ENCODE data around the gene PRRX2. TPM values are rescaled to one million over a fixed set of nuclear protein-coding genes. Genes with fewer than 3 reads are reported as not detected.

The PRRX2 gene
- total and polyA plus RNA-seq, 2 donors (not counting 1 experiment from before 2014, with no cell fraction given), result not detected

DNA sequence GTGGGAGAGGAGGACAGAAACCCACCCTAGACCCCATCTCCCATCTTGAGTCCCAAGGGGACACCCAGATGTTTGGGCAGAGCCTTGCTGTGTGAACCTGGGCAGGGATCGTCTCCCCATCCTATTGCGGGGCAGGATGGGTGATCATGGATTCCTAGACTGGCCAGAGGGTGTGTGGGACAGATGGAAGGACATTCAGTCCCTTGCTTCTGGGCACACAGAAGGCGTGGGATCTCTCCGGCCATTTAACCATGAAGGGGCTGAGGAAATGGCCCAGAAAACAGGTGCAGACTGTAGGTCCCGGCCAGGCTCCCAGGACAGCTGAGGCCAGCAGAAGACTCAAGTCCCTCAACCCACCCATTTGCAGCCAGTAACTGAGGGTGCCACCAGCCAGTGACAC is 57.5 kb downstream of the PRRX2 start:
- Histone ChIP-seq H3K4me3 (ENCODE audit: control extremely low read depth in 1 of 5, extremely low read depth in 1 of 5, insufficient read depth in 1 of 5, low read depth in 2 of 5, low read length in 4 of 5) (no peak overlapping the region), H3K27me3 (replicated peaks in 1 of 4; ENCODE audit: control extremely low read depth in 1 of 4, control insufficient read depth in 3 of 4, insufficient read depth in 4 of 4, low read length in 3 of 4) (peaks cover 0 to 20% (median 5%) of the 10 kb centered on the region in 4 experiments), H2AFZ (ENCODE audit: insufficient read depth, low read depth, low read length, poor library complexity, severe bottlenecking) (no peak overlapping the region), H3K79me2 (ENCODE audit: control insufficient read depth, insufficient read depth, low read length) (no peaks in the 10 kb centered on the region), H3K36me3 (replicated peaks in 1 of 2; ENCODE audit: control extremely low read depth in 1 of 2, control insufficient read depth in 1 of 2, extremely low read depth in 1 of 2, insufficient read depth in 2 of 2, low read length in 1 of 2) (no peaks in the 10 kb centered on the region), H3K9me3 (ENCODE audit: control extremely low read depth in 1 of 3, control insufficient read depth in 2 of 3, insufficient read depth in 1 of 3, low read length in 2 of 3) (no peaks in the 10 kb centered on the region), H3K4me1 (ENCODE audit: control insufficient read depth in 2 of 2, insufficient read depth in 2 of 2, low read length in 2 of 2) (peaks cover 5% of the 10 kb centered on the region in 2 donors), H4K20me1 (ENCODE audit: control insufficient read depth, insufficient read depth, low read length, poor library complexity, severe bottlenecking) (no peaks in the 10 kb centered on the region), H3K4me2 (replicated peaks; ENCODE audit: low read depth, low read length, poor library complexity, severe bottlenecking) (no peak overlapping the region), H3K9ac (ENCODE audit: low read length) (no peak overlapping the region), H3K27ac (ENCODE audit: low read length in 2 of 2) (no peak overlapping the region)
- Mint-ChIP-seq H3K27ac (no peak overlapping the region), H3K4me1 (no peaks in the 10 kb centered on the region), H3K27me3 (peaks cover 28% of the 10 kb centered on the region), H3K4me3 (no peak overlapping the region), H3K9me3 (ENCODE audit: insufficient read depth) (no peaks in the 10 kb centered on the region)
- intact Hi-C loops (cut with micrococcal nuclease), result no loop called here
- ATAC-seq (ENCODE audit: low read depth), result no peak
- WGBS (ENCODE audit: insufficient coverage), result 97% methylated on average over 5 of the region's 5 CpGs
- ChIA-PET CTCF (no interaction called here), POLR2A (no interaction called here)
- no peak for DNase-seq
- no peak for TF ChIP-seq CTCF (IDR thresholded peaks at IDR 0.05)
- no peak for TF ChIP-seq EZH2 (IDR thresholded peaks at IDR 0.05; ENCODE audit: borderline replicate concordance, insufficient read depth, low read depth, low read length, poor library complexity, severe bottlenecking)

DNA sequence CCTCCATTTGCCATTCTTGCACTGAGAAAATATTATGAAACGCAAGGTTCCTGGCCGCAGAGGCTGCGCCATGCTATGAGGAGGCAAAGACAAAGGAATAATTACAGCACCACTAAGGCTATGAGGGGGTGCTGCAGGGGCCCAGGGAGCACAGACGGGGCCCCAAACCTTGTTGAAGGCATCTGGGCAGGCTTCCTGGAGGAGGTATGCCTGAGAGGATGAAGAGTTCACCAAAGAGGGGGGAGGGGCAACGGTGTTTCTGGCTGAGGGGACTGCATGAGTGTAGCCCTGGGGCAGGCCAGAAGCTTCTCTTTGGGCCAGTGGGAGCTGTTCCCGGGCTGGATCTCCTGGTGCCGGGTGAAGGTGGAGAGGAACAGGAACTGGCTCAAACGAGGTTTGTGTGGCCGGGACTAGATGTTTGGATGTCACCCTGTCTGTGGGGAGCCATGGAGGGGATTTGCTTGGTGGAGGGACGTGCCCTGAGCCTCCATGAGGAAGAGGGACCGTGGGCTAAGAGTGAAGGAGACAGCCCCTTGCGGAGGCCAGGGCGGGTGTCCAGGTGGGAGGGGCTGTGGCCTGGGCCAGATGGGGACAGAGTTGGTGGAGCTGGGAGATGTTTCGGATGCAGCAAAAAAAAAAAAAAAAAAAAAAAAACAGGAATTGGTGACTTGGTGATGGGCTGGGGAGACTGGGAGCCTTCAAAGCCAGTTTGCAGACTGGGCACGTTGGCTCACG is 59.2 kb downstream of the PRRX2 start:
- ATAC-seq (ENCODE audit: low read depth) (no peak), DNase-seq (no peak)
- Histone ChIP-seq H3K9ac (ENCODE audit: low read length) (no peak overlapping the region), H3K4me2 (replicated peaks; ENCODE audit: low read depth, low read length, poor library complexity, severe bottlenecking) (no peak overlapping the region), H4K20me1 (ENCODE audit: control insufficient read depth, insufficient read depth, low read length, poor library complexity, severe bottlenecking) (no peaks in the 10 kb centered on the region), H3K4me1 (ENCODE audit: control insufficient read depth in 2 of 2, insufficient read depth in 2 of 2, low read length in 2 of 2) (peaks cover 5% of the 10 kb centered on the region in 2 donors), H3K79me2 (ENCODE audit: control insufficient read depth, insufficient read depth, low read length) (no peaks in the 10 kb centered on the region), H3K36me3 (replicated peaks in 1 of 2; ENCODE audit: control extremely low read depth in 1 of 2, control insufficient read depth in 1 of 2, extremely low read depth in 1 of 2, insufficient read depth in 2 of 2, low read length in 1 of 2) (no peaks in the 10 kb centered on the region), H3K27ac (ENCODE audit: low read length in 2 of 2) (no peak overlapping the region), H3K27me3 (replicated peaks in 1 of 4; ENCODE audit: control extremely low read depth in 1 of 4, control insufficient read depth in 3 of 4, insufficient read depth in 4 of 4, low read length in 3 of 4) (peaks cover 0 to 14% (median 5%) of the 10 kb centered on the region in 4 experiments), H3K9me3 (ENCODE audit: control extremely low read depth in 1 of 3, control insufficient read depth in 2 of 3, insufficient read depth in 1 of 3, low read length in 2 of 3) (no peaks in the 10 kb centered on the region), H3K4me3 (ENCODE audit: control extremely low read depth in 1 of 5, extremely low read depth in 1 of 5, insufficient read depth in 1 of 5, low read depth in 2 of 5, low read length in 4 of 5) (no peak overlapping the region), H2AFZ (ENCODE audit: insufficient read depth, low read depth, low read length, poor library complexity, severe bottlenecking) (no peak overlapping the region)
- intact Hi-C loops (cut with micrococcal nuclease), result no loop called here
- H3K27ac Mint-ChIP-seq, result no peak overlapping the region
- CTCF ChIA-PET, result interaction anchor here (0.6 kb wide), 1 partner anchor 1582 kb away, joined by 3 read pairs; no protein-coding TSS in a partner anchor
- peaks cover 31% of the 10 kb centered on the region for H3K27me3 Mint-ChIP-seq
- H3K4me3 Mint-ChIP-seq, result no peak overlapping the region
- TF ChIP-seq EZH2 (IDR thresholded peaks at IDR 0.05; ENCODE audit: borderline replicate concordance, insufficient read depth, low read depth, low read length, poor library complexity, severe bottlenecking), result no peak
- TF ChIP-seq CTCF (IDR thresholded peaks at IDR 0.05), result no peak
- no peaks in the 10 kb centered on the region for H3K4me1 Mint-ChIP-seq
- 78% methylated on average over 16 of the region's 16 CpGs for WGBS (ENCODE audit: insufficient coverage)
- POLR2A ChIA-PET, result interaction anchor here (0.5 kb wide), 1 partner anchor 704 kb away, joined by 4 read pairs; no protein-coding TSS in a partner anchor
- H3K9me3 Mint-ChIP-seq (ENCODE audit: insufficient read depth), result no peaks in the 10 kb centered on the region
